Fibroblast of villous mesenchyme (primary cell): Measurements from ENCODE around the gene ACADM. TPM values are rescaled to one million over a fixed set of nuclear protein-coding genes. Genes with fewer than 3 reads are reported as not detected.

Experiments
- DNase-seq: peaks from one replicate; pipeline ENCODE4 v3.0.0-alpha.2; 2010; ENCODE audit warnings: low read depth
- H3K4me3 ChIP-seq: 2 replicates; pipeline ENCODE4 v1.5.1; 2011; ENCODE audit warnings: low read depth, mild to moderate bottlenecking, low read length
- CTCF ChIP-seq: IDR thresholded peaks from 2 replicates; pipeline ENCODE4 v1.5.1; 2012; ENCODE audit warnings: low read depth, mild to moderate bottlenecking, low read length; ENCODE audit not compliant: insufficient read depth
- total RNA-seq: library from RNA; depleted of rRNA; stranded (reverse); fragments of >200 nt; gene quantifications from 2 replicates; pipeline ENCODE4 v1.2.3, GENCODE V29; 2012

The ACADM gene
- total RNA-seq, 1 donor: 31.5 TPM

- TF ChIP-seq CTCF: no peak
- H3K4me3 ChIP-seq: peak within 1 kb of the TSS; percentile 88
- DNase-seq: peak; percentile 97
Observed at GRCh38 chr1:75785983-75786853, 61.7 kb downstream of the ACADM start, which contains the start of gene RABGGTB. TSS of gene RABGGTB (plus strand) at chr1:75786256. CDS start at chr1:75786272, 16 bp downstream.

GRCh38 chr1:75786901-75787493, 62.5 kb downstream of the ACADM start:
- peak overlapping the region; percentile 88 for H3K4me3 ChIP-seq
- DNase-seq: peak; percentile 16
- no peak for TF ChIP-seq CTCF

- H3K4me3 ChIP-seq: peak overlapping the region; percentile 88
- no peak for DNase-seq
- TF ChIP-seq CTCF: no peak
Observed at GRCh38 chr1:75787524-75787923, 63.0 kb downstream of the ACADM start.

DNA sequence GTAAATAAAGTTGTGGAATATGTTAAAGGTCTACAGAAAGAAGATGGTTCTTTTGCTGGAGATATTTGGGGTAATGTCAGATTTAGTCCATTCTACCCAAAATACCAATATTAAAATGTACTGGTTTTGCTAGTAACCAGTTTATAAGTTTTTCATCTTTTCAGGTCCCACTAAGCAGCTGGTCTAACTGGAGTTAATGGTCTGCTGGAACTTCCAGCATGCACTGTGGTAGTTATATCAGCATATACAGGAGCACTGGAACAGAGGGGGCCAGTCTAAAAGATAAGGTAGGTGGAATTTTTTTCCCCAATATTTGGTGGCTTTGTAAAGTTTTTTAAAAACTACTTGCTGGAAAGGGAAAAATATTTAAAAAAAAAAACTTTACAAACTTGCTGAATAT, 65.5 kb downstream of the ACADM start:
- no peak for DNase-seq
- no peak for TF ChIP-seq CTCF
- peak overlapping the region; percentile 4 for H3K4me3 ChIP-seq

DNA sequence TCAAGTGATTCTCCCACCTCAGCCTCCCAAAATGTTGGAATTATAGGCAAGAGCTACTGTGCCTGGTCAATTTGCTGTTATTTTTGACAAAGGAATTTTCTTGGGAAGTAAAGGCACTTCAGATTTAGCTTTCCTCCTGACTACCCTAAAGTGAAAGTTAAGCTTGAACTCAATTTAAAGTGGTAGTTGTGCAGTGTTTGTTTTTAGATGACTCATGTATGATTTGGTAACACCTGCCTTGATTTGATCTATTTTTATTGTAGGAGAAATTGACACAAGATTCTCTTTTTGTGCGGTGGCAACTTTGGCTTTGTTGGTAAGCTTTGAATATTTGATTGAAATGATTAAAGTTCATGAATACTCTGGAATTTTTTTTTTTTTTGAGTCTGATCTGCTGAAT, 66.5 kb downstream of the ACADM start:
- H3K4me3 ChIP-seq: peak overlapping the region; percentile 1
- TF ChIP-seq CTCF: no peak
- peak; percentile 51 for DNase-seq

GRCh38 chr1:75792091-75792490, 67.6 kb downstream of the ACADM start:
- H3K4me3 ChIP-seq: no peak overlapping the region
- no peak for TF ChIP-seq CTCF
- DNase-seq: no peak

DNA sequence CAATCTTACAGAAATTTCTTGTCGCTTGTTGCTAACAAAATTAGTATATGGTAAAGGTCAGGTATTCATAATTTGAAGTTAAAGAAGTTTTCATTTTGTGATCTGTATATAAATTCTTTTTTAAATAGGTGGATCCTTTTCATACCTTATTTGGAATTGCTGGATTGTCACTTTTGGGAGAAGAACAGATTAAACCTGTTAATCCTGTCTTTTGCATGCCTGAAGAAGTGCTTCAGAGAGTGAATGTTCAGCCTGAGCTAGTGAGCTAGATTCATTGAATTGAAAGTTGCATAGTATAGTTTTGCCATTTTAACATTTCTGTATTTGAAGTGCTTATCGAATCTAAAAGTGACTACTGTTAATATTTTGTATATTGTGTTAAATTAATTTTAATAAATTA, 69.9 kb downstream of the ACADM start:
- no peak for DNase-seq
- no peak for TF ChIP-seq CTCF
- H3K4me3 ChIP-seq: no peak overlapping the region
